Measurements from ENCODE around the gene KCNIP4.

KCNIP4 gene

GRCh38 chr4:21856301-21856700 is 92.3 kb downstream of the KCNIP4 start:
- H3K36me3 ChIP-seq = no peaks in the 10 kb centered on the region
- TF ChIP-seq CTCF (IDR thresholded peaks at IDR 0.05) = no peak
- no peaks in the 10 kb centered on the region for H3K4me1 ChIP-seq (ENCODE audit: control insufficient read depth in 1 of 2, insufficient read depth in 1 of 2, low read depth in 1 of 2, low read length in 1 of 2)

GRCh38 chr4:21849077-21849476 is 99.5 kb downstream of the KCNIP4 start:
- Histone ChIP-seq H3K36me3 (no peaks in the 10 kb centered on the region), H3K27me3 (no peaks in the 10 kb centered on the region), H3K4me1 (ENCODE audit: control insufficient read depth in 1 of 2, insufficient read depth in 1 of 2, low read depth in 1 of 2, low read length in 1 of 2) (no peaks in the 10 kb centered on the region), H3K9me3 (no peaks in the 10 kb centered on the region), H3K4me3 (ENCODE audit: low read depth in 1 of 2, low read length in 1 of 2) (no peak overlapping the region), H3K27ac (no peak overlapping the region)
- no peak for TF ChIP-seq CTCF (IDR thresholded peaks at IDR 0.05)

More at GRCh38 chr4:21856301-21856700, 92.3 kb downstream of the KCNIP4 start:
- H3K27me3 ChIP-seq = no peaks in the 10 kb centered on the region
- H3K27ac ChIP-seq = no peak overlapping the region
- H3K9me3 ChIP-seq = no peaks in the 10 kb centered on the region
- H3K4me3 ChIP-seq (ENCODE audit: low read depth in 1 of 2, low read length in 1 of 2) = no peak overlapping the region

GRCh38 chr4:21848021-21848420 is 100.6 kb downstream of the KCNIP4 start:
- H3K27me3 ChIP-seq = no peaks in the 10 kb centered on the region
- H3K4me1 ChIP-seq (ENCODE audit: control insufficient read depth in 1 of 2, insufficient read depth in 1 of 2, low read depth in 1 of 2, low read length in 1 of 2) = no peaks in the 10 kb centered on the region
- H3K4me3 ChIP-seq (ENCODE audit: low read depth in 1 of 2, low read length in 1 of 2) = no peak overlapping the region
- no peaks in the 10 kb centered on the region for H3K36me3 ChIP-seq
- no peak overlapping the region for H3K27ac ChIP-seq
- no peaks in the 10 kb centered on the region for H3K9me3 ChIP-seq
- TF ChIP-seq CTCF (IDR thresholded peaks at IDR 0.05) = no peak

- H3K27ac ChIP-seq = no peak overlapping the region
- H3K4me3 ChIP-seq (ENCODE audit: low read depth in 1 of 2, low read length in 1 of 2) = no peak overlapping the region
- no peak for TF ChIP-seq CTCF (IDR thresholded peaks at IDR 0.05)
These were observed 102.9 kb downstream of the KCNIP4 start for GRCh38 chr4:21845663-21846062.

GRCh38 chr4:21835712-21836111 is 112.9 kb downstream of the KCNIP4 start:
- no peaks in the 10 kb centered on the region for H3K27me3 ChIP-seq
- no peaks in the 10 kb centered on the region for H3K36me3 ChIP-seq
- H3K9me3 ChIP-seq = no peaks in the 10 kb centered on the region
- no peak overlapping the region for H3K4me3 ChIP-seq (ENCODE audit: low read depth in 1 of 2, low read length in 1 of 2)
- H3K4me1 ChIP-seq (ENCODE audit: control insufficient read depth in 1 of 2, insufficient read depth in 1 of 2, low read depth in 1 of 2, low read length in 1 of 2) = no peaks in the 10 kb centered on the region
- no peak overlapping the region for H3K27ac ChIP-seq
- TF ChIP-seq CTCF (IDR thresholded peaks at IDR 0.05) = no peak

More at GRCh38 chr4:21845663-21846062, 102.9 kb downstream of the KCNIP4 start:
- Histone ChIP-seq H3K36me3 (no peaks in the 10 kb centered on the region), H3K4me1 (ENCODE audit: control insufficient read depth in 1 of 2, insufficient read depth in 1 of 2, low read depth in 1 of 2, low read length in 1 of 2) (no peaks in the 10 kb centered on the region), H3K9me3 (no peaks in the 10 kb centered on the region), H3K27me3 (no peaks in the 10 kb centered on the region)

- no peaks in the 10 kb centered on the region for H3K27me3 ChIP-seq
- no peaks in the 10 kb centered on the region for H3K9me3 ChIP-seq
- H3K4me1 ChIP-seq (ENCODE audit: control insufficient read depth in 1 of 2, insufficient read depth in 1 of 2, low read depth in 1 of 2, low read length in 1 of 2) = no peaks in the 10 kb centered on the region
- no peaks in the 10 kb centered on the region for H3K36me3 ChIP-seq
- TF ChIP-seq CTCF (IDR thresholded peaks at IDR 0.05) = no peak
- no peak overlapping the region for H3K4me3 ChIP-seq (ENCODE audit: low read depth in 1 of 2, low read length in 1 of 2)
- no peak overlapping the region for H3K27ac ChIP-seq
These were observed 118.3 kb downstream of the KCNIP4 start for GRCh38 chr4:21830272-21830671.

Measured in neutrophil (primary cell).